Measurements from ENCODE around the gene MED15. TPM values are rescaled to one million over a fixed set of nuclear protein-coding genes. Genes with fewer than 3 reads are reported as not detected.

Gene MED15
- total RNA-seq, 1 experiment from 2014 or later: 59.3 TPM

- no TSS peak for BruUV-seq (replicated peaks)
- in situ Hi-C loops (cut with HindIII; ENCODE audit: low pct_unique_long_range_greater_than_20kb, low sequenced_read_pairs): no loop called here
Observed at GRCh38 chr22:20615533-20616450, 108.4 kb downstream of the MED15 start.

More at GRCh38 chr22:20615533-20616450, 108.4 kb downstream of the MED15 start:
- POLR2A ChIA-PET: no interaction called here
- no peak for ATAC-seq
- H3K27me3 ChIP-seq (ENCODE audit: control insufficient read depth, insufficient read depth, low read length): no peaks in the 10 kb centered on the region
- CTCF ChIA-PET: no interaction called here
- no peaks in the 10 kb centered on the region for H3K36me3 ChIP-seq (ENCODE audit: control insufficient read depth, insufficient read depth, low read length)
- DNase-seq (ENCODE audit: low read depth, low spot score): no peak
- no peak overlapping the region for H3K27ac ChIP-seq (ENCODE audit: low read length)
- TF ChIP-seq TCF7L2 (IDR thresholded peaks at IDR 0.05; ENCODE audit: low read depth, low read length) (no peak), SIN3A (IDR thresholded peaks at IDR 0.05; ENCODE audit: borderline replicate concordance, insufficient read depth, low read depth, low read length) (no peak), REST (IDR thresholded peaks at IDR 0.05; ENCODE audit: insufficient read depth in 1 of 2, low read depth in 2 of 2, low read length in 1 of 2) (no peak), POLR2AphosphoS5 (IDR thresholded peaks at IDR 0.05; ENCODE audit: low read depth, low read length) (no peak), CTCF (IDR thresholded peaks at IDR 0.05) (no peak)
- intact Hi-C loops (cut with micrococcal nuclease; ENCODE audit: unreplicated experiment): no loop called here
- H3K4me3 ChIP-seq (ENCODE audit: low read depth in 2 of 2, low read length in 2 of 2): no peak overlapping the region
- no peaks in the 10 kb centered on the region for H3K4me1 ChIP-seq (ENCODE audit: control insufficient read depth, insufficient read depth, low read length)
- no peaks in the 10 kb centered on the region for H3K9me3 ChIP-seq (ENCODE audit: control insufficient read depth, insufficient read depth, low read depth, low read length)
